ENCODE data around the gene CCNL2. TPM values are rescaled to one million over a fixed set of nuclear protein-coding genes. Genes with fewer than 3 reads are reported as not detected.

CCNL2 gene
- total RNA-seq, 1 experiment from 2014 or later, result 206 TPM

DNA sequence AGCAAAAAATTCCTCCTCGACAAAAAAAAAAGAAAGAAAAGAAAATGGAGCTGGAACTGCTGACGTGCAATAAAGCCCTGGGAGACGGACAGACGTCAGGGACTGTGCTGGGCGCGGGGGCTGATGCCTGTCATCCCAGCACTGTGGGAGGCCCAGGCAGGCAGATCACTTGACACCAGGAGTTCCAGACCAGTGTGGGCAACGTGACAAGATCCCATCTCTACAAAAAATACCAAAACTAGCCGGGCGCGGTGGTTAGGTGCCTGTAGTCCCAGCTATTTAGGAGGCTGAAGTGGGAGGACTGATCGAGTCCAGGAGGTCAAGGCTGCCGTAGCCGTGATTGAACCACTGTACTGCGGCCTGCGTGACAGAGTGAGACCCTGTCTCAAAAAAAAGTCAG lies 25.6 kb upstream of the CCNL2 start:
- Histone ChIP-seq H3K27ac (ENCODE audit: low read depth, low read length, poor library complexity, severe bottlenecking) (no peak overlapping the region), H3K36me3 (ENCODE audit: insufficient read depth, low read length, poor library complexity, severe bottlenecking) (no peaks in the 10 kb centered on the region), H3K27me3 (replicated peaks; ENCODE audit: insufficient read depth, low read depth, low read length, poor library complexity) (no peaks in the 10 kb centered on the region), H3K4me3 (ENCODE audit: low read depth, low read length, poor library complexity, severe bottlenecking) (no peak overlapping the region), H3K4me1 (ENCODE audit: insufficient read depth, low read length, poor library complexity, severe bottlenecking) (no peaks in the 10 kb centered on the region), H3K9me3 (ENCODE audit: low read depth, low read length, poor library complexity, severe bottlenecking) (no peaks in the 10 kb centered on the region)
- no TSS peak for BruUV-seq (replicated peaks)
- ChIA-PET POLR2A (ENCODE audit: low non-redundant PET) (interaction anchor here (0.6 kb wide), 1 partner anchor 168 kb away, joined by 14 read pairs; no protein-coding TSS in a partner anchor), CTCF (no interaction called here)
- no peak for TF ChIP-seq EZH2 (IDR thresholded peaks at IDR 0.05; ENCODE audit: borderline replicate concordance, low read depth, low read length, poor library complexity, severe bottlenecking)
- TF ChIP-seq, protein P1, sequence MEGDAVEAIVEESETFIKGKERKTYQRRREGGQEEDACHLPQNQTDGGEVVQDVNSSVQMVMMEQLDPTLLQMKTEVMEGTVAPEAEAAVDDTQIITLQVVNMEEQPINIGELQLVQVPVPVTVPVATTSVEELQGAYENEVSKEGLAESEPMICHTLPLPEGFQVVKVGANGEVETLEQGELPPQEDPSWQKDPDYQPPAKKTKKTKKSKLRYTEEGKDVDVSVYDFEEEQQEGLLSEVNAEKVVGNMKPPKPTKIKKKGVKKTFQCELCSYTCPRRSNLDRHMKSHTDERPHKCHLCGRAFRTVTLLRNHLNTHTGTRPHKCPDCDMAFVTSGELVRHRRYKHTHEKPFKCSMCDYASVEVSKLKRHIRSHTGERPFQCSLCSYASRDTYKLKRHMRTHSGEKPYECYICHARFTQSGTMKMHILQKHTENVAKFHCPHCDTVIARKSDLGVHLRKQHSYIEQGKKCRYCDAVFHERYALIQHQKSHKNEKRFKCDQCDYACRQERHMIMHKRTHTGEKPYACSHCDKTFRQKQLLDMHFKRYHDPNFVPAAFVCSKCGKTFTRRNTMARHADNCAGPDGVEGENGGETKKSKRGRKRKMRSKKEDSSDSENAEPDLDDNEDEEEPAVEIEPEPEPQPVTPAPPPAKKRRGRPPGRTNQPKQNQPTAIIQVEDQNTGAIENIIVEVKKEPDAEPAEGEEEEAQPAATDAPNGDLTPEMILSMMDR (conservative IDR thresholded peaks at IDR 0.05; ENCODE audit: low read depth, low read length), result no peak
- intact Hi-C loops (cut with micrococcal nuclease; ENCODE audit: unreplicated experiment), result no loop called here
- DNase-seq (ENCODE audit: low spot score), result no peak

- no peaks in the 10 kb centered on the region for H3K36me3 ChIP-seq (ENCODE audit: insufficient read depth, low read length, poor library complexity, severe bottlenecking)
- no peak overlapping the region for H3K4me3 ChIP-seq (ENCODE audit: low read depth, low read length, poor library complexity, severe bottlenecking)
- DNase-seq (ENCODE audit: low spot score), result no peak
- POLR2A ChIA-PET (ENCODE audit: low non-redundant PET), result no interaction called here
- CTCF ChIA-PET, result no interaction called here
- BruUV-seq (replicated peaks), result no TSS peak
- no peaks in the 10 kb centered on the region for H3K9me3 ChIP-seq (ENCODE audit: low read depth, low read length, poor library complexity, severe bottlenecking)
- H3K4me1 ChIP-seq (ENCODE audit: insufficient read depth, low read length, poor library complexity, severe bottlenecking), result no peaks in the 10 kb centered on the region
- no peaks in the 10 kb centered on the region for H3K27me3 ChIP-seq (replicated peaks; ENCODE audit: insufficient read depth, low read depth, low read length, poor library complexity)
- no peak for TF ChIP-seq EZH2 (IDR thresholded peaks at IDR 0.05; ENCODE audit: borderline replicate concordance, low read depth, low read length, poor library complexity, severe bottlenecking)
- TF ChIP-seq, protein P1 (conservative IDR thresholded peaks at IDR 0.05; ENCODE audit: low read depth, low read length), result no peak
- intact Hi-C loops (cut with micrococcal nuclease; ENCODE audit: unreplicated experiment), result no loop called here
- H3K27ac ChIP-seq (ENCODE audit: low read depth, low read length, poor library complexity, severe bottlenecking), result no peak overlapping the region
Observed at GRCh38 chr1:1423245-1423597, 24.1 kb upstream of the CCNL2 start.

- ChIA-PET POLR2A (ENCODE audit: low non-redundant PET) (no interaction called here), CTCF (interaction anchor here (0.5 to 0.6 kb wide), 2 partner anchors 150 to 486 kb away, joined by 3 to 6 read pairs; no protein-coding TSS in a partner anchor)
- no peaks in the 10 kb centered on the region for H3K27me3 ChIP-seq (replicated peaks; ENCODE audit: insufficient read depth, low read depth, low read length, poor library complexity)
- BruUV-seq (replicated peaks), result no TSS peak
- DNase-seq (ENCODE audit: low spot score), result no peak
- TF ChIP-seq, protein P1 (conservative IDR thresholded peaks at IDR 0.05; ENCODE audit: low read depth, low read length), result no peak
- TF ChIP-seq EZH2 (IDR thresholded peaks at IDR 0.05; ENCODE audit: borderline replicate concordance, low read depth, low read length, poor library complexity, severe bottlenecking), result no peak
- intact Hi-C loops (cut with micrococcal nuclease; ENCODE audit: unreplicated experiment), result no loop called here
- no peak overlapping the region for H3K4me3 ChIP-seq (ENCODE audit: low read depth, low read length, poor library complexity, severe bottlenecking)
- no peak overlapping the region for H3K27ac ChIP-seq (ENCODE audit: low read depth, low read length, poor library complexity, severe bottlenecking)
- no peaks in the 10 kb centered on the region for H3K9me3 ChIP-seq (ENCODE audit: low read depth, low read length, poor library complexity, severe bottlenecking)
- no peaks in the 10 kb centered on the region for H3K4me1 ChIP-seq (ENCODE audit: insufficient read depth, low read length, poor library complexity, severe bottlenecking)
- no peaks in the 10 kb centered on the region for H3K36me3 ChIP-seq (ENCODE audit: insufficient read depth, low read length, poor library complexity, severe bottlenecking)
Observed at GRCh38 chr1:1422465-1423244, 23.5 kb upstream of the CCNL2 start.
